ENCODE data around the gene SELP. TPM values are rescaled to one million over a fixed set of nuclear protein-coding genes. Genes with fewer than 3 reads are reported as not detected.

Gene SELP
- total RNA-seq, 2 donors from 2014 or later = 9.3 to 43.2 TPM

DNA sequence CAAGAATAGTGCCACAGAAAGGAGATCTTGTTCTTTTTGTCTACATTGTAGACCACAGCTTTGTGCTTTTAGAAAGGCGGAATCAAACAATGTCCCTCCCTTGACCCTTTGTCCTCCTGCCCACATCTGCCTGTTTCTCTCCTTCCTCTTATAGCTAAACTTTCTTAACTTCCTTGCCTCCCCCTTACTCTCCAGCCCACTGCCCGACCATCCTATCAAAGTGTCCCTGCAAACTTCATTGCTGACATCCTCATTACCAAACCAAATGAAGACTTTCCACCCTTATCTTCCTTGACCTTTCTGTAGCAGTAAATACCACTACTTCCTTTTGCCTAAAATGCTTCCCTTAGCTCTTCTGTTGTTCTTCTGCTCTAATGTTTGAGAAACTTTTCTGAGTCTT, 5.0 kb downstream of the SELP start:
- Histone ChIP-seq H3K27me3 (replicated peaks; ENCODE audit: insufficient read depth) (no peaks in the 10 kb centered on the region), H3K4me1 (ENCODE audit: control insufficient read depth in 1 of 2, low read depth in 2 of 2) (no peaks in the 10 kb centered on the region), H3K27ac (no peak overlapping the region), H3K4me3 (no peak overlapping the region), H3K9me3 (no peaks in the 10 kb centered on the region), H3K36me3 (no peaks in the 10 kb centered on the region)
- ATAC-seq (ENCODE audit: insufficient number of reproducible peaks, low FRiP score, low read depth) (no peak), DNase-seq (ENCODE audit: low spot score) (no peak)
- no peak for TF ChIP-seq CTCF (IDR thresholded peaks at IDR 0.05)

DNA sequence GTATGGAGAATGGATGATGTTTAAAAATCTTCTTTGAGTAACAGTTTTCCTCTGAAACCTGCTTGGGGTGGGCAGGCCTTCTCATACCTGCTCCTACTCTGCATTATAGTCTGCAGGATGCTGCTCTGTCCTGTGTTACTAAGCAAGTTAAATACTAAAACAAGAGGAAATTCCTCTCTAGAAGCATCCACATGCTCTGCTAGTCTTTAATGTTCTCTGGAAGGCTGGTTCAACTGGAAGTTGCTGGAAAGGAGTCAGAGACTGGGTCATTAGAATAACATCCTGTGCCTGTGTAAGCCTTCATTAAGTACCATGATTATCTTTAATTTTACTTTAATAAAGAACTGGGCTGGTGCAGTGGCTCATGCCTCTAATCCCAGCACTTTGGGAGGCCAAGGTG, 5.8 kb downstream of the SELP start:
- Histone ChIP-seq H3K27ac (no peak overlapping the region), H3K9me3 (no peaks in the 10 kb centered on the region), H3K36me3 (no peaks in the 10 kb centered on the region), H3K4me3 (no peak overlapping the region), H3K4me1 (ENCODE audit: control insufficient read depth in 1 of 2, low read depth in 2 of 2) (no peaks in the 10 kb centered on the region), H3K27me3 (replicated peaks; ENCODE audit: insufficient read depth) (no peaks in the 10 kb centered on the region)
- ATAC-seq (ENCODE audit: insufficient number of reproducible peaks, low FRiP score, low read depth) (no peak), DNase-seq (ENCODE audit: low spot score) (no peak)
- TF ChIP-seq CTCF (IDR thresholded peaks at IDR 0.05) = no peak

GRCh38 chr1:169623132-169623926, 6.6 kb downstream of the SELP start:
- no peak for DNase-seq (ENCODE audit: low spot score)
- no peaks in the 10 kb centered on the region for H3K27me3 ChIP-seq (replicated peaks; ENCODE audit: insufficient read depth)
- no peaks in the 10 kb centered on the region for H3K9me3 ChIP-seq
- no peak overlapping the region for H3K4me3 ChIP-seq
- ATAC-seq (ENCODE audit: insufficient number of reproducible peaks, low FRiP score, low read depth) = no peak
- H3K27ac ChIP-seq = no peak overlapping the region
- H3K4me1 ChIP-seq (ENCODE audit: control insufficient read depth in 1 of 2, low read depth in 2 of 2) = no peaks in the 10 kb centered on the region
- no peaks in the 10 kb centered on the region for H3K36me3 ChIP-seq
- no peak for TF ChIP-seq CTCF (IDR thresholded peaks at IDR 0.05)

- TF ChIP-seq CTCF (IDR thresholded peaks at IDR 0.05) = no peak
Measured at GRCh38 chr1:169620565-169620964, 9.4 kb downstream of the SELP start.

DNA sequence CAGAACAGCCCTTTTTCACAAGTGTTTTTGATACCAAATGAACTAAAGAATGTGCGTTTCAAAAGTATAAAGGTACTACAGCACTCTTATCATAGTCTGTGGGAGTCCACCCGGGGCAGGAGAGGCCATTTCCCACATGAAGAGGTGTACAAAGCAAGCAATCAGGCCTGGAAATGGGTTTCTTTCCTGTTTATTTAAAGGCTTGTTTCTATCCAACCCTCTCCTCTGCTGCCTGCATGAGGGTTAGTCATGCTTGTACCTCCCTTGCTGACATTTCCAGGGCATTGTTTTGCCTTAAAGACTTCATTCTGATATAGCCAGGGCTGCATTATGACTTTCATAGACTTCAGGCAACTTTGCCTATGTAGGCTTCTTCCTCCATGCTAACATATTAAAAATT, 11.6 kb downstream of the SELP start:
- no peak for ATAC-seq (ENCODE audit: insufficient number of reproducible peaks, low FRiP score, low read depth)
- H3K27me3 ChIP-seq (replicated peaks; ENCODE audit: insufficient read depth) = no peaks in the 10 kb centered on the region

More at GRCh38 chr1:169620565-169620964, 9.4 kb downstream of the SELP start:
- ATAC-seq (ENCODE audit: insufficient number of reproducible peaks, low FRiP score, low read depth) = no peak
- Histone ChIP-seq H3K4me3 (no peak overlapping the region), H3K27ac (no peak overlapping the region), H3K36me3 (no peaks in the 10 kb centered on the region), H3K4me1 (ENCODE audit: control insufficient read depth in 1 of 2, low read depth in 2 of 2) (no peaks in the 10 kb centered on the region), H3K27me3 (replicated peaks; ENCODE audit: insufficient read depth) (no peaks in the 10 kb centered on the region), H3K9me3 (no peaks in the 10 kb centered on the region)
- no peak for DNase-seq (ENCODE audit: low spot score)

More for the DNA sequence above, 11.6 kb downstream of the SELP start:
- H3K9me3 ChIP-seq = no peaks in the 10 kb centered on the region
- H3K27ac ChIP-seq = no peak overlapping the region
- no peaks in the 10 kb centered on the region for H3K36me3 ChIP-seq
- no peak for DNase-seq (ENCODE audit: low spot score)
- H3K4me1 ChIP-seq (ENCODE audit: control insufficient read depth in 1 of 2, low read depth in 2 of 2) = no peaks in the 10 kb centered on the region
- no peak for TF ChIP-seq CTCF (IDR thresholded peaks at IDR 0.05)
- H3K4me3 ChIP-seq = no peak overlapping the region

Data from thoracic aorta (tissue), 2 donors.